ENCODE measurements around the gene HNF4A. TPM values are rescaled to one million over a fixed set of nuclear protein-coding genes. Genes with fewer than 3 reads are reported as not detected.

Gene HNF4A
- total RNA-seq, 6 experiments from 2014 or later = not detected

GRCh38 chr20:44331201-44331600 lies 24.3 kb upstream of the HNF4A start:
- no peak overlapping the region for H3K27ac Mint-ChIP-seq
- H3K4me1 Mint-ChIP-seq (ENCODE audit: low read depth) = no peaks in the 10 kb centered on the region

GRCh38 chr20:44334306-44334705 lies 21.2 kb upstream of the HNF4A start:
- no peak for TF ChIP-seq CTCF (IDR thresholded peaks at IDR 0.05)
- Mint-ChIP-seq H3K27ac (no peak overlapping the region), H3K36me3 (ENCODE audit: low read depth) (no peaks in the 10 kb centered on the region), H3K4me1 (ENCODE audit: low read depth) (no peaks in the 10 kb centered on the region), H3K27me3 (ENCODE audit: insufficient read depth) (peaks cover 56% of the 10 kb centered on the region), H3K4me3 (no peak overlapping the region), H3K9me3 (no peaks in the 10 kb centered on the region)
- DNase-seq = no peak

More at GRCh38 chr20:44331201-44331600, 24.3 kb upstream of the HNF4A start:
- TF ChIP-seq CTCF (IDR thresholded peaks at IDR 0.05) = no peak
- peaks cover 40% of the 10 kb centered on the region for H3K27me3 Mint-ChIP-seq (ENCODE audit: insufficient read depth)
- H3K4me3 Mint-ChIP-seq = no peak overlapping the region
- H3K9me3 Mint-ChIP-seq = no peaks in the 10 kb centered on the region
- no peaks in the 10 kb centered on the region for H3K36me3 Mint-ChIP-seq (ENCODE audit: low read depth)
- DNase-seq = no peak

GRCh38 chr20:44334709-44335108 lies 20.8 kb upstream of the HNF4A start:
- no peak for DNase-seq
- no peaks in the 10 kb centered on the region for H3K36me3 Mint-ChIP-seq (ENCODE audit: low read depth)
- no peak overlapping the region for H3K4me3 Mint-ChIP-seq
- no peaks in the 10 kb centered on the region for H3K9me3 Mint-ChIP-seq
- H3K27ac Mint-ChIP-seq = no peak overlapping the region
- TF ChIP-seq CTCF (IDR thresholded peaks at IDR 0.05) = no peak
- H3K27me3 Mint-ChIP-seq (ENCODE audit: insufficient read depth) = peaks cover 54% of the 10 kb centered on the region
- H3K4me1 Mint-ChIP-seq (ENCODE audit: low read depth) = no peaks in the 10 kb centered on the region

- Mint-ChIP-seq H3K9me3 (no peaks in the 10 kb centered on the region), H3K4me1 (ENCODE audit: low read depth) (no peaks in the 10 kb centered on the region), H3K4me3 (no peak overlapping the region), H3K27ac (no peak overlapping the region), H3K27me3 (ENCODE audit: insufficient read depth) (peaks cover 56% of the 10 kb centered on the region), H3K36me3 (ENCODE audit: low read depth) (no peaks in the 10 kb centered on the region)
- no peak for TF ChIP-seq CTCF (IDR thresholded peaks at IDR 0.05)
- DNase-seq = no peak
These were observed 19.8 kb upstream of the HNF4A start for GRCh38 chr20:44335675-44336074.

- TF ChIP-seq CTCF (IDR thresholded peaks at IDR 0.05) = no peak
These were observed 19.4 kb upstream of the HNF4A start for GRCh38 chr20:44336086-44336485.

More at GRCh38 chr20:44336086-44336485, 19.4 kb upstream of the HNF4A start:
- H3K36me3 Mint-ChIP-seq (ENCODE audit: low read depth) = no peaks in the 10 kb centered on the region
- peaks cover 53% of the 10 kb centered on the region for H3K27me3 Mint-ChIP-seq (ENCODE audit: insufficient read depth)
- no peaks in the 10 kb centered on the region for H3K4me1 Mint-ChIP-seq (ENCODE audit: low read depth)
- no peak overlapping the region for H3K27ac Mint-ChIP-seq
- no peaks in the 10 kb centered on the region for H3K9me3 Mint-ChIP-seq
- no peak overlapping the region for H3K4me3 Mint-ChIP-seq
- DNase-seq = no peak
